Epithelial cell of esophagus (primary cell): ENCODE results near the gene OTOS.

Source experiments
- DNase-seq: peaks from one replicate; pipeline ENCODE4 v3.0.0; 2010; ENCODE audit warnings: low read depth
- H3K4me3 ChIP-seq: 2 replicates; pipeline ENCODE4 v1.5.1; 2011; ENCODE audit warnings: mild to moderate bottlenecking, low read length, control low read depth
- CTCF ChIP-seq: IDR thresholded peaks from 2 replicates; pipeline ENCODE4 v1.5.1; 2011; ENCODE audit warnings: low read depth, mild to moderate bottlenecking, low read length, control low read depth, inconsistent platforms; ENCODE audit not compliant: insufficient read depth; ENCODE audit errors: missing control alignments

The OTOS gene

GRCh38 chr2:240159251-240159839, 18.9 kb upstream of the OTOS start:
- H3K4me3 ChIP-seq: no peak overlapping the region
- no peak for TF ChIP-seq CTCF
- no peak for DNase-seq

DNA sequence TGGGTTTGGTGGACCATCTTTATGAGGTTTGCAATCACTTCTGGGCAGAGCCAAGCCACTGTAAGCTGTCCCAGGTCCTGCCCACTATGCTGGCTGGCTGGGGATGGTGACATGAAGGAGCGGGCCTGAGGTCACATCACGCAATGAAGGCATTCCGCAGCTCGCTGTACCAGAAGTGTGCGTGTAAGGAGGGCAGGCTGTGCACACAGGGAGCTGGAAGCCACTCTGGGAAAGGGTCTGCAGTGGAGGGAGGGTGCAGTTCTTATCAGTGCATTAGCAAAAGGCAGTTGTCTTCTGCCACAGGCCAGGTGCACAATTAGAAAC, 16.7 kb upstream of the OTOS start:
- no peak for DNase-seq
- H3K4me3 ChIP-seq: no peak overlapping the region
- TF ChIP-seq CTCF: no peak

- no peak for DNase-seq
- no peak for TF ChIP-seq CTCF
- H3K4me3 ChIP-seq: no peak overlapping the region
Measured at GRCh38 chr2:240156435-240157146, 16.1 kb upstream of the OTOS start.

DNA sequence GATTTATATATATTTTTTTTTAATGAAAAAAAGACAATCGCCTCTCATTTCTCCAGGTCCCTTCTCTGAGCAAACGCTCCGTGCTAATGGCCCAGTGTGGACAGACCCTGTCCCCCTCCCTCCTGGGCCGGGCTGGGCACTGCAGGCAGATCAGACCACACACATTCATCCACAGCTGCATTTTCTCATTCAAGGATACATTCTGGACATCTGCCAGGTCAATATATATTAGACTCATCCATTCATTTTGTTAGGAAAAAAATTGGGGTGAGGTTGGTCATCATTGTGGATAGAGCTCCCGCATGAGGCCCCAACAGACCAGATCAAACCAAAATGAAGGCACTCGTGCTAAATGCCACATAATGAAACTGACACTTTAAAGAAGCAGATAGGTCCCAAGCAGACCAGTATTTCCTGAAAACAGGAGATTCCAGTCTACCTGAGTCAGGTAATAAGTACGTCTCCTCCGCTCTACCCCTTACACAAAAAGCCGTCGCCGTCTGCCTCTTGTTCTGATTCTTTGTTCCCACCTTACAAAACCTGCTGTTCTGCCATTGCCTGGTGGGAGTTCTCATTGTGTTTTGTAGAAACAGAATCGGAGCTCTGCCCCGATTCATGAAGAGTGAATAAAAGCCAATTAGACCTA, 15.4 kb upstream of the OTOS start:
- no peak for TF ChIP-seq CTCF
- peak; percentile 54 for DNase-seq
- no peak overlapping the region for H3K4me3 ChIP-seq

- no peak overlapping the region for H3K4me3 ChIP-seq
- no peak for DNase-seq
- TF ChIP-seq CTCF: no peak
Measured at GRCh38 chr2:240155048-240155744, 14.7 kb upstream of the OTOS start.

DNA sequence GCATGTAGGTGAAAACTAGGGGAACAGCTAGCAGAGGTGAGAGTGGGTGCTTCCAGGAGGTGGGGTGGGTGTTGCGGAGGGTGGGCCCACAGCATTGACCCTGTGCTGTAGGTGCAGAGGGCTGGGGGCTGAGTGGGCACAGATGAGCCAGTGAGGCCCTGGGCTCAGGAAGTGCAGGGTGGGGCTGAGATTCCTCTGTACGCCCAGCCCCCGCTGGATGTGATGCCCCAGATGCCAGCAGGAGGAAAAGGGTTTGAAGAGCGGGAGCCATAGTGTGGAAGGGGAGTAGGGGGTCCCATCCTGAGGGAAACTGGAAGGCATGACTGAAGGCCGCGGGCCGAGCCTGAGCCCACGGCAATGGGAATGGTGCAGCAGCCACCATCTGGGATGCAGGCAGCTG, 14.1 kb upstream of the OTOS start:
- DNase-seq: no peak
- H3K4me3 ChIP-seq: no peak overlapping the region
- no peak for TF ChIP-seq CTCF
